K562 (cell line): Measurements from ENCODE around the gene SAMD10. TPM values are rescaled to one million over a fixed set of nuclear protein-coding genes. Genes with fewer than 3 reads are reported as not detected.

Experiments used
- DMBX1 ChIP-seq: fragments of 250-450 bp; sonication (Bioruptor Pico); IDR thresholded peaks from 2 replicates; pipeline ENCODE4 v1.8.0; 2022; ENCODE audit warnings: inconsistent platforms, mild to moderate bottlenecking, moderate library complexity, borderline replicate concordance
- ELF1 ChIP-seq: fragments of 200-800 bp; sonication (Bioruptor generic); IDR thresholded peaks from 2 replicates; pipeline ENCODE4 v1.6.1; 2016; ENCODE audit warnings: missing genetic modification characterization, missing compliant biosample characterization
- ETS2 ChIP-seq: IDR thresholded peaks from 2 replicates; pipeline ENCODE4 v1.6.1; 2016; ENCODE audit warnings: borderline replicate concordance, missing genetic modification characterization, mild to moderate bottlenecking, moderate library complexity, missing compliant biosample characterization; ENCODE audit not compliant: poor library complexity, severe bottlenecking
- STAG1 ChIP-seq: sonication (generic); formaldehyde crosslinking; IDR thresholded peaks from 2 replicates; pipeline ENCODE4 v1.5.0; 2020; ENCODE audit warnings: missing genetic modification reagents, borderline replicate concordance
- ZFX ChIP-seq: sonication (generic); formaldehyde crosslinking; IDR thresholded peaks from 2 replicates; pipeline ENCODE4 v1.8.0; 2022; ENCODE audit warnings: mild to moderate bottlenecking, missing genetic modification reagents, moderate library complexity
- ZNF707 ChIP-seq: fragments of 250-450 bp; sonication (Bioruptor Pico); conservative IDR thresholded peaks from 2 replicates; pipeline ENCODE4 v1.8.0; 2022; ENCODE audit warnings: inconsistent platforms, mild to moderate bottlenecking, moderate library complexity
- polyA plus RNA-seq, 8 experiments: library from polyadenylated mRNA; depleted of rRNA in 4 of 8; stranded (reverse) in 5 of 8; unstranded in 3 of 8; fragments of >200 nt; fragmentation: Nextera tagmentation in 2 of 8; fragmentation: Illumina TruSeq in 1 of 8; extraction: Ambion mirVana in 2 of 8; extraction: Trizol in 1 of 8; gene quantifications; 2 replicates each; pipeline versions ENCODE4 v1.2.1 to v1.2.3, GENCODE V29; 2011 to 2014; ENCODE audit warnings: inconsistent platforms in 1 of 8, missing spikeins in 1 of 8
- total RNA-seq, 7 experiments: library from RNA; depleted of rRNA in 6 of 7; stranded (reverse); fragments of >200 nt in 6 of 7; fragmentation: Illumina TruSeq in 2 of 7; extraction: Trizol in 2 of 7; gene quantifications; 2 replicates each; pipeline versions ENCODE4 v1.2.1 to v1.2.3, GENCODE V29; 2011 to 2021; ENCODE audit warnings: low replicate concordance in 1 of 7
- TF ChIP-seq, protein P1 (sequence below): fragments of 250-450 bp; sonication (Bioruptor Pico); IDR thresholded peaks from 2 replicates; pipeline ENCODE4 v1.4.0; 2020
- TF ChIP-seq, protein P2 (sequence below): fragments of 450-650 bp; IDR thresholded peaks from 2 replicates; pipeline ENCODE4 v1.6.1; 2016; ENCODE audit warnings: borderline replicate concordance
- TF ChIP-seq, protein P3 (sequence below): IDR thresholded peaks from 3 replicates; pipeline ENCODE4 v1.6.1; 2011; ENCODE audit warnings: borderline replicate concordance, mild to moderate bottlenecking; ENCODE audit not compliant: insufficient read length, insufficient read depth
- TF ChIP-seq, protein P4 (sequence below): sonication (generic); formaldehyde crosslinking; IDR thresholded peaks from 2 replicates; pipeline ENCODE4 v1.8.1; 2022; ENCODE audit warnings: missing genetic modification reagents
- TF ChIP-seq, protein P5 (sequence below): fragments of 250-450 bp; sonication (Bioruptor Pico); IDR thresholded peaks from 2 replicates; pipeline ENCODE4 v1.8.0; 2022; ENCODE audit warnings: moderate library complexity, mild to moderate bottlenecking, inconsistent platforms
- TF ChIP-seq, protein P6 (sequence below): fragments of 200-800 bp; sonication (Bioruptor generic); IDR thresholded peaks from 2 replicates; pipeline ENCODE4 v1.6.1; 2017; ENCODE audit warnings: missing genetic modification characterization, missing compliant biosample characterization

SAMD10 gene
- total and polyA plus RNA-seq, 9 of the 15 experiments (the other 6 are each of a cell fraction or from before 2014, with no cell fraction given): 0.37 to 15.2 (median 4.8) TPM

DNA sequence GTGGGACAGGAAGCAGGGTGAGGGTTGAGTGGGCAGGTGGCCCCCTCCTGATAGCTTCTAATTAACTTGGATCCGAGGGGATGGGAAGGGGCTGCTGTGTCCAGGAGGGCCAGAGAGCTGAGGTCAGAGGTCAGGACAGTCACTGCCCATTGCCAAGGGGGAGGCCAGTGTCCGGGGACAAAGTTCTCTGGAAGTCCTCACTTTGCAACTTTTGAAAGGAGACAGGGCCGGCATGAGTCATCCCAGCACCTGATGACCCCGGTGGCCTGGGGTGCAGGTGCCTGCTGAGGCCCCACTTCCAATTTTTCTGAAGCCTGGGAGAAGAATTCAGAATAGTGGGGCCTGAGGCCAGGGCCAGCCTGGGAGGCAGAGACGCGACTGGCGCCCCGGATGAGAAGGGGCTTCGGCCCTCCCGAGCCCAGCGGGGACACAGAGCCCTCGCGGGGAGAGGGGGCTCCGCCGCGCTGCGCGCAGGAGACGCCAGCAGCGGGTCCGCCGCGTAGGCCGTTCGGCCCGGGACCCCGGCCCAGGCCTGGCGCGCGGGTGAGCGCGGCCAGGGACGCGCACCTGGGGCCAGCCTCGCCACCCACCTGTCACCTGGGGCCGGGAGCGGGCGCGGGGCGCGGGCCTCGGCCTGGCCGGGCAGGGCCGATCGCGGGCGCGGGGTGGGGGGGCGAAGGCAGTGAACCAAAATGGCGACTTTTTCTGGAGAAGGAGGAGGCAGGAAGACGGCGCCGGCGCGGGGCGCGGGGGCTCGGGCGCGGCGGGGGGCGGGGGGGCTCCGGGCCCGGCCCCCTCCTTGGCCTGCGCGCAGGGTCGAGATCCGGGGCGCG, 10.3 kb downstream of the SAMD10 start (continued):
- TF ChIP-seq, protein P1, sequence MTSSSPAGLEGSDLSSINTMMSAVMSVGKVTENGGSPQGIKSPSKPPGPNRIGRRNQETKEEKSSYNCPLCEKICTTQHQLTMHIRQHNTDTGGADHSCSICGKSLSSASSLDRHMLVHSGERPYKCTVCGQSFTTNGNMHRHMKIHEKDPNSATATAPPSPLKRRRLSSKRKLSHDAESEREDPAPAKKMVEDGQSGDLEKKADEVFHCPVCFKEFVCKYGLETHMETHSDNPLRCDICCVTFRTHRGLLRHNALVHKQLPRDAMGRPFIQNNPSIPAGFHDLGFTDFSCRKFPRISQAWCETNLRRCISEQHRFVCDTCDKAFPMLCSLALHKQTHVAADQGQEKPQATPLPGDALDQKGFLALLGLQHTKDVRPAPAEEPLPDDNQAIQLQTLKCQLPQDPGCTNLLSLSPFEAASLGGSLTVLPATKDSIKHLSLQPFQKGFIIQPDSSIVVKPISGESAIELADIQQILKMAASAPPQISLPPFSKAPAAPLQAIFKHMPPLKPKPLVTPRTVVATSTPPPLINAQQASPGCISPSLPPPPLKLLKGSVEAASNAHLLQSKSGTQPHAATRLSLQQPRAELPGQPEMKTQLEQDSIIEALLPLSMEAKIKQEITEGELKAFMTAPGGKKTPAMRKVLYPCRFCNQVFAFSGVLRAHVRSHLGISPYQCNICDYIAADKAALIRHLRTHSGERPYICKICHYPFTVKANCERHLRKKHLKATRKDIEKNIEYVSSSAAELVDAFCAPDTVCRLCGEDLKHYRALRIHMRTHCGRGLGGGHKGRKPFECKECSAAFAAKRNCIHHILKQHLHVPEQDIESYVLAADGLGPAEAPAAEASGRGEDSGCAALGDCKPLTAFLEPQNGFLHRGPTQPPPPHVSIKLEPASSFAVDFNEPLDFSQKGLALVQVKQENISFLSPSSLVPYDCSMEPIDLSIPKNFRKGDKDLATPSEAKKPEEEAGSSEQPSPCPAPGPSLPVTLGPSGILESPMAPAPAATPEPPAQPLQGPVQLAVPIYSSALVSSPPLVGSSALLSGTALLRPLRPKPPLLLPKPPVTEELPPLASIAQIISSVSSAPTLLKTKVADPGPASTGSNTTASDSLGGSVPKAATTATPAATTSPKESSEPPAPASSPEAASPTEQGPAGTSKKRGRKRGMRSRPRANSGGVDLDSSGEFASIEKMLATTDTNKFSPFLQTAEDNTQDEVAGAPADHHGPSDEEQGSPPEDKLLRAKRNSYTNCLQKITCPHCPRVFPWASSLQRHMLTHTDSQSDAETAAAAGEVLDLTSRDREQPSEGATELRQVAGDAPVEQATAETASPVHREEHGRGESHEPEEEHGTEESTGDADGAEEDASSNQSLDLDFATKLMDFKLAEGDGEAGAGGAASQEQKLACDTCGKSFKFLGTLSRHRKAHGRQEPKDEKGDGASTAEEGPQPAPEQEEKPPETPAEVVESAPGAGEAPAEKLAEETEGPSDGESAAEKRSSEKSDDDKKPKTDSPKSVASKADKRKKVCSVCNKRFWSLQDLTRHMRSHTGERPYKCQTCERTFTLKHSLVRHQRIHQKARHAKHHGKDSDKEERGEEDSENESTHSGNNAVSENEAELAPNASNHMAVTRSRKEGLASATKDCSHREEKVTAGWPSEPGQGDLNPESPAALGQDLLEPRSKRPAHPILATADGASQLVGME (CRISPR knock-in tag): no peak
- TF ChIP-seq, protein P2, sequence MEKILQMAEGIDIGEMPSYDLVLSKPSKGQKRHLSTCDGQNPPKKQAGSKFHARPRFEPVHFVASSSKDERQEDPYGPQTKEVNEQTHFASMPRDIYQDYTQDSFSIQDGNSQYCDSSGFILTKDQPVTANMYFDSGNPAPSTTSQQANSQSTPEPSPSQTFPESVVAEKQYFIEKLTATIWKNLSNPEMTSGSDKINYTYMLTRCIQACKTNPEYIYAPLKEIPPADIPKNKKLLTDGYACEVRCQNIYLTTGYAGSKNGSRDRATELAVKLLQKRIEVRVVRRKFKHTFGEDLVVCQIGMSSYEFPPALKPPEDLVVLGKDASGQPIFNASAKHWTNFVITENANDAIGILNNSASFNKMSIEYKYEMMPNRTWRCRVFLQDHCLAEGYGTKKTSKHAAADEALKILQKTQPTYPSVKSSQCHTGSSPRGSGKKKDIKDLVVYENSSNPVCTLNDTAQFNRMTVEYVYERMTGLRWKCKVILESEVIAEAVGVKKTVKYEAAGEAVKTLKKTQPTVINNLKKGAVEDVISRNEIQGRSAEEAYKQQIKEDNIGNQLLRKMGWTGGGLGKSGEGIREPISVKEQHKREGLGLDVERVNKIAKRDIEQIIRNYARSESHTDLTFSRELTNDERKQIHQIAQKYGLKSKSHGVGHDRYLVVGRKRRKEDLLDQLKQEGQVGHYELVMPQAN: no peak
- TF ChIP-seq, protein P3, sequence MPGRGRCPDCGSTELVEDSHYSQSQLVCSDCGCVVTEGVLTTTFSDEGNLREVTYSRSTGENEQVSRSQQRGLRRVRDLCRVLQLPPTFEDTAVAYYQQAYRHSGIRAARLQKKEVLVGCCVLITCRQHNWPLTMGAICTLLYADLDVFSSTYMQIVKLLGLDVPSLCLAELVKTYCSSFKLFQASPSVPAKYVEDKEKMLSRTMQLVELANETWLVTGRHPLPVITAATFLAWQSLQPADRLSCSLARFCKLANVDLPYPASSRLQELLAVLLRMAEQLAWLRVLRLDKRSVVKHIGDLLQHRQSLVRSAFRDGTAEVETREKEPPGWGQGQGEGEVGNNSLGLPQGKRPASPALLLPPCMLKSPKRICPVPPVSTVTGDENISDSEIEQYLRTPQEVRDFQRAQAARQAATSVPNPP: no peak
- TF ChIP-seq DMBX1 (CRISPR knock-in tag) (no peak), ETS2 (tag) (no peak), ELF1 (no peak), STAG1 (no peak), ZFX (CRISPR knock-in tag) (peak; percentile 32; the same call in 1 of the 2 replicates), ZNF707 (no peak)
- TF ChIP-seq, protein P4, sequence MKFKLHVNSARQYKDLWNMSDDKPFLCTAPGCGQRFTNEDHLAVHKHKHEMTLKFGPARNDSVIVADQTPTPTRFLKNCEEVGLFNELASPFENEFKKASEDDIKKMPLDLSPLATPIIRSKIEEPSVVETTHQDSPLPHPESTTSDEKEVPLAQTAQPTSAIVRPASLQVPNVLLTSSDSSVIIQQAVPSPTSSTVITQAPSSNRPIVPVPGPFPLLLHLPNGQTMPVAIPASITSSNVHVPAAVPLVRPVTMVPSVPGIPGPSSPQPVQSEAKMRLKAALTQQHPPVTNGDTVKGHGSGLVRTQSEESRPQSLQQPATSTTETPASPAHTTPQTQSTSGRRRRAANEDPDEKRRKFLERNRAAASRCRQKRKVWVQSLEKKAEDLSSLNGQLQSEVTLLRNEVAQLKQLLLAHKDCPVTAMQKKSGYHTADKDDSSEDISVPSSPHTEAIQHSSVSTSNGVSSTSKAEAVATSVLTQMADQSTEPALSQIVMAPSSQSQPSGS (CRISPR knock-in tag): no peak
- TF ChIP-seq, protein P5, sequence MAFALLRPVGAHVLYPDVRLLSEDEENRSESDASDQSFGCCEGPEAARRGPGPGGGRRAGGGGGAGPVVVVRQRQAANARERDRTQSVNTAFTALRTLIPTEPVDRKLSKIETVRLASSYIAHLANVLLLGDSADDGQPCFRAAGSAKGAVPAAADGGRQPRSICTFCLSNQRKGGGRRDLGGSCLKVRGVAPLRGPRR (CRISPR knock-in tag): no peak
- TF ChIP-seq, protein P6, sequence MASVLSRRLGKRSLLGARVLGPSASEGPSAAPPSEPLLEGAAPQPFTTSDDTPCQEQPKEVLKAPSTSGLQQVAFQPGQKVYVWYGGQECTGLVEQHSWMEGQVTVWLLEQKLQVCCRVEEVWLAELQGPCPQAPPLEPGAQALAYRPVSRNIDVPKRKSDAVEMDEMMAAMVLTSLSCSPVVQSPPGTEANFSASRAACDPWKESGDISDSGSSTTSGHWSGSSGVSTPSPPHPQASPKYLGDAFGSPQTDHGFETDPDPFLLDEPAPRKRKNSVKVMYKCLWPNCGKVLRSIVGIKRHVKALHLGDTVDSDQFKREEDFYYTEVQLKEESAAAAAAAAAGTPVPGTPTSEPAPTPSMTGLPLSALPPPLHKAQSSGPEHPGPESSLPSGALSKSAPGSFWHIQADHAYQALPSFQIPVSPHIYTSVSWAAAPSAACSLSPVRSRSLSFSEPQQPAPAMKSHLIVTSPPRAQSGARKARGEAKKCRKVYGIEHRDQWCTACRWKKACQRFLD: no peak
